ENCODE results near the gene ANKRD30B.
A peak's percentile ranks its signal among the peaks of the same experiment; 100 is the strongest.
"Not testable (repeated sequence)": the region's sequence is repeated elsewhere in the genome, so short reads cannot be mapped to it uniquely, and the experiment has no call there.

Gene ANKRD30B

GRCh38 chr18:14747513-14748474 lies at the start of gene ANKRD30B:
Gene ANKRD30B, plus strand, starts transcription at chr18:14748172. Its CDS starts 248 bp downstream, at chr18:14748420.
- DNase-seq: peak in 3 of 51 donors; percentile 1 to 4 (median 3)

GRCh38 chr18:14701286-14702040 lies 46.5 kb upstream of the ANKRD30B start:
- DNase-seq: not testable (repeated sequence)

GRCh38 chr18:14709761-14710160 lies 38.2 kb upstream of the ANKRD30B start:
- DNase-seq: not testable (repeated sequence)

GRCh38 chr18:14721569-14721968 lies 26.4 kb upstream of the ANKRD30B start:
- not testable (repeated sequence) for DNase-seq

DNA sequence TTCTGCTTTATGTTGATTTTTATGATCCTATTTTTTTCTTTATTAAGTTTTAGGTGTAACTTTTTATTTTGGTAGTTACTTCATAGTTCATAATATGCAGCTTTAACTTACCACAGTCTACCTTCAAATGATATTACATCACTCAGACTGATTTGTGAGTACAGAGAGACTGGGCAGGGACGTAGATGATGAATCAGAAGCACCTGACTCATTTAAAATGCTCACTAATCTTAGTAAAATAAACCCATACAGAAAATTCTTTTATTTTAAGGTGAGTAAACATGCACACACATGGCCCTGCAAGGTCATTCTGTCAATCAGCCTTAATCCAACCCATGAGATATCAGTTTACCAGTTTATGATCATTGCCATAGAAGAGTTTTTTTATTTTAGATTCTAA lies 8.9 kb upstream of the ANKRD30B start:
- not testable (repeated sequence) for DNase-seq

DNA sequence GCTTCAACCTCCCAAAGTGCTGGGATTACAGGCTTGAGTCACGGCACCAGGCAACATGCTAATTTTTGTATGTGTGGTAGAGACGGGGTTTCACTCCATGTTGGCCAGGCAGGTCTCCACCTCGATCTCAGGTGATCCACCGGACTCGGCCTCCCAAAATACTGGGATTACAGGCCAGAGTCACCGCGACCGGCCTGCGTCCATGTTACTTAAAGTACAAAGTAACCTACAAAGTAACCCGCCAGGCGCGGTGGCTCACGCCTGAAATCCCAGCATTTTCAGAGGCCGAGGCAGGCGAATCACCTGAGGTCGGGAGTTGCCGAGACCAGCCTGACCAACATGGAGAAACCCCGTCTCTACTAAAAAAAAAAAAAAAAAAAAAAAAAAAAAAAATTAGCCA lies 1.1 kb upstream of the ANKRD30B start:
- DNase-seq: no peak

GRCh38 chr18:14748496-14748895 lies 524 bp downstream of the ANKRD30B start:
- DNase-seq: no peak

- not testable (repeated sequence) for DNase-seq
Measured at GRCh38 chr18:14763566-14763965, 15.6 kb downstream of the ANKRD30B start.

GRCh38 chr18:14767474-14767873 lies 19.5 kb downstream of the ANKRD30B start:
- no peak for DNase-seq

DNA sequence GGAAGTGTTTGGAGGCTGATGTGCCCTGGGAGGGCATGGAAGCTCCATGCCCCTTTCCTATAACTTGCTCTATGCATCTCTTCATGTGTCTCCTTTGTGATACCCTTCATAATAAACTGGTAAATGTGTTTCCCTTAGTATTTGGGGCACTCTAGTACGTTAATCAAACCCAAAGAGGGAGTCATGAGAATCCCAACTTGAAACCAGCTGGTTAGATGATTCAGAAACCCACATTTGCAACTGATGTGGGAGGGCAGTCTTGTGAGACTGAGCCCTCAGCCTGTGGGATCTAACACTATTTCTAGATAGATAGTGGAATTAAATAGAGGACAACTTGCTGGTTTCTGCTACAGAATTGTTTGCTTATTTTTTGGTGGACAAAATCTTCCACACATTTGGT lies 20.3 kb downstream of the ANKRD30B start:
- no peak for DNase-seq

DNA sequence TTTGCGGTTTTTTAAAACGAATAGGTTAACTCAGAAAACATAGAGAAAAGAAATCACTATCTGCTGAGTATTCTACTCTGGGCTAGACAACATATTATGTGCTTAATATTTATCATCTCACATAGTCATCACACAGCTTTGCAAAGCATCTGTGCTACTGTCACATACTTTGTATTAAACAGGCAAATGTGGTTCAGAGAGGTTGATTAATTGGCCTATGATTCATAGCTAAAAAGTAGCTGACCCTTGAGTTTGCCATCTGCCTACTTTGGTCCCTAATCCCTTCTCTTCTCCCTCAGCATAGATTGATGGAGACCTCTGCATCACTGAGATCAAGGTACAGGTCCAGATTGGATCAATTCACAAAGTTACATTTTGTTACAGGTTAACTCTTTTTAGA lies 21.4 kb downstream of the ANKRD30B start:
- DNase-seq: no peak

- no peak for DNase-seq
Measured at GRCh38 chr18:14776801-14777200, 28.8 kb downstream of the ANKRD30B start.

DNA sequence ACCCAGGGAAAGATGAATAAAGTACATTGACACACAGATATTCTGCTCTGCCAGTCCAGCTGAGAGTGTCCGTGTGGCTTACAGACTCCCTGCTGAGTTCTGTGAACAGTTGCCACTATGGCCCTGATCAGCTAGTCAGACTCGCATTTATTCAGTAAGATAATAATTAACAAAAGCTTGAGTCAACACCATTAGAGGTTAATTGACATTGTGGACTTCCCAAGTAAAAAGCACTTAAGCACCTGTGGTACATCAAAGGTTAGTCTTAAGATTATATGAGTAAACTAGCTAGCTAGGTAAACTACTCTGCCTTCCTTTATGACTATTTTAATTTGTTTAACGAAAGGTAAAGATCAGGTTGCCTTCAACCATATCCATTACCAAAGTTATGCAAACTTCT lies 33.7 kb downstream of the ANKRD30B start:
- no peak for DNase-seq

- no peak for DNase-seq
Measured at GRCh38 chr18:14784133-14784532, 36.2 kb downstream of the ANKRD30B start.

DNA sequence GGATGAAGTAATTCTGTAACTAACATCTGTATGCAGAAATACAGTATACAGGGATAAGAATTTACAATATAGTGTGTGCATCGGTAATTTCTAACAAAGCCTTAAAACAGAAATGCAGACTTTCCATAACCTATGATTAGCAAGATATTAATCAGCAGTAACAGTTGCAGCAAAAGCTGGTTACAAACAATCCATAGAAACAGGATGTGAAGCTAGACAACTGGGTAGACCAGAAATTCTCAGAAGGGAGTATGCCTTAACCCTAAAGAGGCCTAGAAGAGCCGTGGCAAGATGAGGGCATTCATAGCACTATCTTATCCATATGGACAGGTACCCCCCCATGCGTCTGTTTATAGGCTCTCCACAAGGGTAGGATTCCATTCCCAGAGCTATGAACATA lies 48.9 kb downstream of the ANKRD30B start:
- not testable (repeated sequence) for DNase-seq

DNA sequence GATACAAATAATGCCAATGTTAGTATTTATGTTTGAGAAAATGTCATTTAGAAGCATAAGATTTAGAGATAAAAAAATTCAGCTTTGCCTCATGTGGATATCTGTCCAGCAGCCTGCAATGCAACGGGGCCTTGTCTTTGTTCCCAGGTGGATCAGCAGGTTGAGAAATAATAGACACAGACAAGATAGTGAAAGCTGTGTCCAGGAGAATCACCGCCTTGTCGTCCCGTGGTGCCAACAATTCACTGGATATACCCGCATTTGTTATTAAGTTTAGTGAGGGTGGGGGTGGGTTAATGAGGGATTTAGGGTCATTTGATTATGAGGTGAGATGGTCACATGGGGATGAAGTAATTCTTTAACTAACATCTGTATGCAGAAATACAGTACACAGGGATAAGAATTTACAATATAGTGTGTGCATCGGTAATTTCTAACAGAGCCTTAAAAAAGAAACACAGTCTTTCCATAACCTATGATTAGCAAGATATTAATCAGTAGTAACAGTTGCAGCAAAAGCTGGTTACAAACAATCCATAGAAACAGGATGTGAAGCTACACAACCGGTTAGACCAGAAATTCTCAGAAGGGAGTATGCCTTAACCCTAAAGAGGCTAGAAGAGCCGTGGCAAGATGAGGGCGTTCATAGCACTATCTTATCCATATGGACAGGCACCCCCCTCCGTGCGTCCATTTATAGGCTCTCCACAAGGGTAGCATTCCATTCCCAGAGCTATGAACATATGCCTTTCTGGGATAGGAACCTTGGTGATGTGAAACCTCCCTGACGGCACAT lies 50.2 kb downstream of the ANKRD30B start:
- DNase-seq: not testable (repeated sequence)

- DNase-seq: not testable (repeated sequence)
Measured at GRCh38 chr18:14811081-14811480, 63.1 kb downstream of the ANKRD30B start.

- DNase-seq: not testable (repeated sequence)
Measured at GRCh38 chr18:14826972-14827632, 79.1 kb downstream of the ANKRD30B start.

GRCh38 chr18:14841607-14842006 lies 93.6 kb downstream of the ANKRD30B start:
- DNase-seq: not testable (repeated sequence)

DNA sequence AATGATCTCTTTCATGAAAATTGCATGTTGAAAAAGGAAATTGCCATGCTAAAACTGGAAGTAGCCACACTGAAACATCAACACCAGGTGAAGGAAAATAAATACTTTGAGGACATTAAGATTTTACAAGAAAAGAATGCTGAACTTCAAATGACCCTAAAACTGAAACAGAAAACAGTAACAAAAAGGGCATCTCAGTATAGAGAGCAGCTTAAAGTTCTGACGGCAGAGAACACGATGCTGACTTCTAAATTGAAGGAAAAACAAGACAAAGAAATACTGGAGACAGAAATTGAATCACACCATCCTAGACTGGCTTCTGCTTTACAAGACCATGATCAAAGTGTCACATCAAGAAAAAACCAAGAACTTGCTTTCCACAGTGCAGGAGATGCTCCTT lies 103.6 kb downstream of the ANKRD30B start:
- not testable (repeated sequence) for DNase-seq

DNA sequence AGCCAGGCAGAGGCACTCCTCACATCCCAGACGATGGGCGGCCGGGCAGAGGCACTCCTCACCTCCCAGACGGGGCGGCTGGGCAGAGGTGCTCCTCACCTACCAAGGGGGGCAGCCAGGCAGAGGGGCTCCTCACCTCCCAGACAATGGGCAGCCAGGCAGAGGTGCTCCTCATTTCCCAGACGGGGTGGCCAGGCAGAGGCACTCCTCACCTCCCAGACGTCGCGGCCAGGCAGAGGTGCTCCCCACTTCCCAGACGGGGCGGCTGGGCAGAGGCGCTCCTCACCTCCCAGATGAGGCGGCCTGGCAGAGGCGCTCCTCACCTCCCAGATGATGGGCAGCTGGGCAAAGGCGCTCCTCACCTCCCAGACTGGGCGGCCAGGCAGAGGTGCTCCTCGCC lies 107.7 kb downstream of the ANKRD30B start:
- not testable (repeated sequence) for DNase-seq

Measured in hypothalamus (tissue), 51 donors.